MCF 10A (cell line): ENCODE data around the gene ATG4D. TPM values are rescaled to one million over a fixed set of nuclear protein-coding genes. Genes with fewer than 3 reads are reported as not detected.
"Not testable (repeated sequence)": the region's sequence is repeated elsewhere in the genome, so short reads cannot be mapped to it uniquely, and the experiment has no call there.

ENCODE experiments used
- BruUV-seq: library from RNA; stranded (reverse); fragments of 400-500 nt; replicated peaks from 2 replicates; lab custom pipeline; 2021; lab: Mats Ljungman, UMichigan
- CTCF ChIA-PET: fragments of 300-600 bp; sonication (Branson Sonifier 250); formaldehyde crosslinking; extraction: SDS; loops from one replicate; lab custom pipeline; 2021; ENCODE audit warnings: antibody characterized with exemption, inconsistent platforms; lab: Yijun Ruan, JAX
- POLR2A ChIA-PET: fragments of 300-600, 350-650 bp; sonication (Branson Sonifier 250); formaldehyde crosslinking; extraction: SDS; loops from one replicate; lab custom pipeline; 2020; ENCODE audit warnings: antibody characterized with exemption, inconsistent platforms; lab: Yijun Ruan, JAX
- DNase-seq: peaks from one replicate; pipeline ENCODE4 v3.0.0-alpha.2; 2018; ENCODE audit not compliant: unreplicated experiment
- H3K27ac Mint-ChIP-seq: one replicate; pipeline ENCODE4 v1.8.0; 2022; ENCODE audit warnings: mild to moderate bottlenecking, low read depth, mixed read lengths; ENCODE audit not compliant: unreplicated experiment
- H3K27me3 Mint-ChIP-seq: one replicate; pipeline ENCODE4 v1.8.0; 2022; ENCODE audit warnings: mixed read lengths; ENCODE audit not compliant: insufficient read depth, unreplicated experiment
- H3K36me3 Mint-ChIP-seq: one replicate; pipeline ENCODE4 v1.8.0; 2022; ENCODE audit warnings: mild to moderate bottlenecking, moderate library complexity, mixed read lengths; ENCODE audit not compliant: insufficient read depth, unreplicated experiment
- H3K4me1 Mint-ChIP-seq: one replicate; pipeline ENCODE4 v1.8.0; 2022; ENCODE audit warnings: mixed read lengths; ENCODE audit not compliant: insufficient read depth, unreplicated experiment
- H3K4me3 Mint-ChIP-seq: one replicate; pipeline ENCODE4 v1.8.0; 2022; ENCODE audit warnings: mild to moderate bottlenecking, moderate library complexity, mixed read lengths; ENCODE audit not compliant: unreplicated experiment
- H3K9me3 Mint-ChIP-seq: one replicate; pipeline ENCODE4 v1.8.0; 2022; ENCODE audit warnings: mixed read lengths; ENCODE audit not compliant: unreplicated experiment
- CTCF ChIP-seq: fragments of 200-600 bp; IDR thresholded peaks from one replicate; pipeline ENCODE4 v1.8.0; 2022; ENCODE audit warnings: antibody characterized with exemption, mild to moderate bottlenecking; ENCODE audit not compliant: unreplicated experiment
- intact Hi-C: fragments of 100-400 bp; cut with micrococcal nuclease; formaldehyde crosslinking; loops from 2 replicates; pipeline ENCODE4 v1.14.1; 2022
- total RNA-seq: library from RNA; stranded (reverse); gene quantifications from 2 replicates; pipeline ENCODE4 v1.2.3, GENCODE V29; 2022

ATG4D gene
- total RNA-seq, 1 experiment from 2014 or later, result 22.6 TPM

DNA sequence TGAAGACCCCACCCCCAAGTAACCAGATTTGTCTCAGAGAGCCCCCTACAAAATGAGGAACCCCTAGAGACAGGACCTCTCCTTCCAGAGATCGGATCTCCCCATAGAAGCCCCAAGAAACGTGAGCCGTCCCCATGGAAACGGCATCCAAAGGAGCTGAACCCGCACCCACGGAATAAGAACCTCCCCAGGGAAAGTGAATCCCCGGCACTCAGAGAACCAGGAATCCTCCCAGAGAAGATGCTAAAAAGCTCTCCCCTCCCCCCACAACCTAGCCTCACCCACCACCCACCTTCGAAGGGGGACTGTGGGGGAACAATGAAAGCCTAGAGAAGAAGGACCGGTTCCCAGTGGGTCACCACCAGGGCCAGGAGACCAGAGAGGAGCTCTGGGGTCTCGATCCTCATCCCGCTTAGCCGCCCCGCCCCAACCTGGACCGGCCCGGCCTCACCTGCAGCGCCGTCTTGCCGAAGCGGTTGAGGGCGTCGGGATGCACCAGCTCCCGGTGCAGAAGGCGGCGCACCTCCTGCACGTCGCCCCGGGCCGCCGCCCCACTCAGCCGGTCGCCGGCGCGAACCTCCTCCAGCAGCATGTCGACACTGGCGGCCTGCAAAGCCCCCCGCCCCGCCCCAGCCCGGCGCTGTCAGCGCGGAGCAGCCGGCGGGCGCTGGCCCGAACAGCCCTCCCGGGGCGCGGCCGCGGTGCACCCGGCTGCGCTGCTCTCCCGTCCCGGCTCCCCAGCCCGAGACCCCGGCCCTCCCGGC is 24.5 kb downstream of the ATG4D start:
- DNase-seq, result peak; percentile 37
- peak; percentile 6 for TF ChIP-seq CTCF
- peak overlapping the region; percentile 35 for H3K27ac Mint-ChIP-seq
- ChIA-PET CTCF (interaction anchor here (0.5 to 1.4 kb wide), 13 partner anchors 11 to 165 kb away, joined by 3 to 6 read pairs (median 3); partner anchors contain the start of gene CDC37), POLR2A (interaction anchor here (0.7 to 5.4 kb wide), 8 partner anchors 13 to 268 kb away, joined by 3 to 23 read pairs (median 4); partner anchors contain the start of gene TMED1)
- H3K4me3 Mint-ChIP-seq, result peak overlapping the region; percentile 73
- H3K4me1 Mint-ChIP-seq, result peaks cover 31% of the 10 kb centered on the region
- BruUV-seq, result no TSS peak
- no peaks in the 10 kb centered on the region for H3K27me3 Mint-ChIP-seq
- no peaks in the 10 kb centered on the region for H3K9me3 Mint-ChIP-seq
- no peaks in the 10 kb centered on the region for H3K36me3 Mint-ChIP-seq
- intact Hi-C loops, result loop anchor here (5.0 kb wide), 1 partner anchor 146 kb away; the partner anchor contains the start of gene PDE4A

DNA sequence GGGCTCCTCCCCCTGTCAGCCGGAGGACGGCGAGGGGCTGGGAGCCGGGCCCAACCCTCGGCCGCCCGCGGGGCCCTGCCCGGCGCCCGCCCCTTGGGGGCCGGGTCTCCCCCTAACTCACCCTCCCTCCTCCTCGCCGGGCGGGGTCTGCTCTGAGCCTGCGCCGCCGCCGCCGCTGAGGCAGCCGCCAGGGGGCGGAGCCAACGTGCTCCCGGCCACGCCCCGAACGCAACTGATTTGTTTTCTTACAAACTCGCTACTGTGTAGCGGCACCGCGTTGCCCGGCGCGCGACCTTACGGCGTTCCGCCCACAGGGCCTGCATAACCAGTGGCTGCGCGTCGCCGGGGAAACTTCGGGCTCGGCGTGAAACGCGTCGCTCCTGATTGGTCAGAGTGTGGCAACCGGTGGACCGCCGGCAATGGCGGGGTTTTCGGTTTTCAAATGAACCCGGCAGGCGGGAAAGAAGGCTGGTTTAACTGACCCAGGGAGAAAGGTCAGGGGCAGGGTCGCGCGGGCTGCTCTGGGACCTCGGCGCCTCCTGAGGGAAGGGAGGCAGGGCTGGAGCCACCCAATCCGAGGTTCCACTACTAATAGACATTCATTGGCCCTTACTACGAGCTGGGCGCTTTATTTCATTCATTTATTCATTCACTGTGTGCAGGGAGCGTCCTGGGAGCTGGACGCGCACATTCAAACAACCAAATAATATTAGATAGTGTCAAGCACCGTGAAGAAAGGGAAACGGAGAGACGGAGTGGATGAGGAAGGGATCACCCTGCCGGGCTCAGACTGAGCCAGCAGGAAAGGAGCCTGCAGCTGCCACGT is 25.3 kb downstream of the ATG4D start, which contains the start of gene CDKN2D:
Gene CDKN2D, minus strand, starts transcription at position 154 of the 826 bp plus-strand sequence. CDS start 326 bp downstream, outside the sequence.
- Mint-ChIP-seq H3K27me3 (no peaks in the 10 kb centered on the region), H3K9me3 (no peaks in the 10 kb centered on the region), H3K4me1 (peaks cover 31% of the 10 kb centered on the region), H3K36me3 (no peaks in the 10 kb centered on the region), H3K27ac (peak within 1 kb of the TSS; percentile 36), H3K4me3 (peak within 1 kb of the TSS; percentile 73)
- intact Hi-C loops, result loop anchor here (1.0 to 5.0 kb wide), 2 partner anchors 28 to 147 kb away; partner anchors contain the start of gene PDE4A
- peak; percentile 99 for DNase-seq
- ChIA-PET POLR2A (interaction anchor here (0.7 to 5.4 kb wide), 4 partner anchors 14 to 133 kb away, joined by 3 to 23 read pairs (median 6); no protein-coding TSS in a partner anchor), CTCF (interaction anchor here (0.5 to 3.0 kb wide), 8 partner anchors 10 to 141 kb away, joined by 3 to 11 read pairs (median 4); no protein-coding TSS in a partner anchor)
- BruUV-seq, result TSS peak; percentile 79
- no peak for TF ChIP-seq CTCF

DNA sequence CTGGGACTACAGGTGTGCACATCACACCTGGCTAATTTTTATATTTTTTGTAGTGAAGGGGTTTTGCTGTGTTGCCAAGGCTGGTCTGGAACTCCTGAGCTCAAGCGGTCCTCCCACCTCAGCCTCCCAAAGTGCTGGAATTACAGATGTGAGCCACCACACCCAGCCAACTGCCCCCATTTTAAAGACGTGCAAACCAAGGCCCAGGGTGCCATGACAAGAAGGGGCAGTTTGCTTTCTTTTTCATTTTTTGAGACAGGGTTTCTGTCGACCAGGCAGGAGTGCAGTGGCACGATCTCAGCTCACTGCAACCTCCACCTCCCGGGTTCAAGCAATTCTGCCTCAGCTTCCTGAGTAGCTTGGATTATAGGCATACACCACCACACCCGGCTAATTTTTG is 30.1 kb downstream of the ATG4D start:
- H3K27ac Mint-ChIP-seq, DNase-seq, H3K4me1 Mint-ChIP-seq, H3K27me3 Mint-ChIP-seq, H3K4me3 Mint-ChIP-seq, H3K36me3 Mint-ChIP-seq, H3K9me3 Mint-ChIP-seq, BruUV-seq, POLR2A ChIA-PET: not testable (repeated sequence)
- CTCF ChIA-PET, result interaction anchor here (0.6 to 3.0 kb wide), 8 partner anchors 8 to 160 kb away, joined by 3 to 28 read pairs (median 6); no protein-coding TSS in a partner anchor
- intact Hi-C loops, result loop anchor here (2.0 to 5.0 kb wide), 2 partner anchors 123 to 171 kb away; partner anchors contain the start of gene CDC37

- H3K4me3 Mint-ChIP-seq, result no peak overlapping the region
- H3K27ac Mint-ChIP-seq, result no peak overlapping the region
- no TSS peak for BruUV-seq
- no peaks in the 10 kb centered on the region for H3K9me3 Mint-ChIP-seq
- peaks cover 1% of the 10 kb centered on the region for H3K4me1 Mint-ChIP-seq
- POLR2A ChIA-PET, result no interaction called here
- CTCF ChIA-PET, result no interaction called here
- DNase-seq, result no peak
- intact Hi-C loops, result loop anchor here (5.0 kb wide), 1 partner anchor 172 kb away; the partner anchor contains the start of gene CDC37
- TF ChIP-seq CTCF, result no peak
- peaks cover 6% of the 10 kb centered on the region for H3K36me3 Mint-ChIP-seq
- H3K27me3 Mint-ChIP-seq, result no peaks in the 10 kb centered on the region
Measured at GRCh38 chr19:10574462-10574861, 30.8 kb downstream of the ATG4D start.
